Measurements from ENCODE around the gene RERE.
A peak's percentile ranks its signal among the peaks of the same experiment; 100 is the strongest.

Gene RERE

GRCh38 chr1:8702472-8702849 lies 115.0 kb downstream of the RERE start:
- TF ChIP-seq ZNF660 (tag by site-specific recombination; IDR thresholded peaks at IDR 0.05), result no peak
- TF ChIP-seq ZNF585B (tag by site-specific recombination; IDR thresholded peaks at IDR 0.05), result no peak
- TF ChIP-seq KLF8 (tag by site-specific recombination; IDR thresholded peaks at IDR 0.05), result no peak
- TF ChIP-seq ZFP69B (tag by site-specific recombination; IDR thresholded peaks at IDR 0.05), result no peak
- H3K4me3 ChIP-seq (ENCODE audit: low read depth, low read length), result peak overlapping the region; percentile 65
- no peaks in the 10 kb centered on the region for H3K9me3 ChIP-seq (ENCODE audit: control insufficient read depth, insufficient read depth, low read depth, low read length)
- peaks cover 31% of the 10 kb centered on the region for H3K4me1 ChIP-seq (ENCODE audit: control insufficient read depth, insufficient read depth, low read length)
- no peaks in the 10 kb centered on the region for H3K36me3 ChIP-seq (ENCODE audit: control insufficient read depth in 2 of 2, insufficient read depth in 1 of 2, low read length in 2 of 2)
- ChIA-PET CTCF (interaction anchor here (0.7 to 3.9 kb wide), 4 partner anchors 32 to 157 kb away, joined by 3 to 20 read pairs (median 6); no protein-coding TSS in a partner anchor), POLR2A (interaction anchor here (0.6 to 2.0 kb wide), 3 partner anchors 10 to 650 kb away, joined by 3 to 19 read pairs (median 4); no protein-coding TSS in a partner anchor)
- peak overlapping the region; percentile 91; the same call in 1 of the 2 replicates for H3K27ac ChIP-seq (ENCODE audit: extremely low read depth, low read depth, low read length)

- H3K36me3 ChIP-seq (ENCODE audit: control insufficient read depth in 2 of 2, insufficient read depth in 1 of 2, low read length in 2 of 2), result no peaks in the 10 kb centered on the region
- H3K9me3 ChIP-seq (ENCODE audit: control insufficient read depth, insufficient read depth, low read depth, low read length), result no peaks in the 10 kb centered on the region
- TF ChIP-seq ZNF335 (tag by site-specific recombination; conservative IDR thresholded peaks at IDR 0.05) (peak; percentile 49), ZNF596 (tag by site-specific recombination; IDR thresholded peaks at IDR 0.05) (no peak), ZBTB17 (tag by site-specific recombination; IDR thresholded peaks at IDR 0.05) (0 out of 2 replicates have a peak, but pooled peaks have one; percentile 3), ZNF48 (tag by site-specific recombination; IDR thresholded peaks at IDR 0.05) (no peak), PRDM1 (tag by site-specific recombination; IDR thresholded peaks at IDR 0.05) (peak; percentile 79; the same call in 1 of the 2 replicates), ZNF610 (tag by site-specific recombination; IDR thresholded peaks at IDR 0.05; ENCODE audit: borderline replicate concordance) (no peak), ZNF561 (tag by site-specific recombination; IDR thresholded peaks at IDR 0.05; ENCODE audit: borderline replicate concordance) (0 out of 2 replicates have a peak, but pooled peaks have one; percentile 2), ZNF423 (tag by site-specific recombination; IDR thresholded peaks at IDR 0.05) (no peak)
- TF ChIP-seq, protein P1, sequence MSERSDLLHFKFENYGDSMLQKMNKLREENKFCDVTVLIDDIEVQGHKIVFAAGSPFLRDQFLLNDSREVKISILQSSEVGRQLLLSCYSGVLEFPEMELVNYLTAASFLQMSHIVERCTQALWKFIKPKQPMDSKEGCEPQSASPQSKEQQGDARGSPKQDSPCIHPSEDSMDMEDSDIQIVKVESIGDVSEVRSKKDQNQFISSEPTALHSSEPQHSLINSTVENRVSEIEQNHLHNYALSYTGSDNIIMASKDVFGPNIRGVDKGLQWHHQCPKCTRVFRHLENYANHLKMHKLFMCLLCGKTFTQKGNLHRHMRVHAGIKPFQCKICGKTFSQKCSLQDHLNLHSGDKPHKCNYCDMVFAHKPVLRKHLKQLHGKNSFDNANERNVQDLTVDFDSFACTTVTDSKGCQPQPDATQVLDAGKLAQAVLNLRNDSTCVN (tag by site-specific recombination; optimal IDR thresholded peaks at IDR 0.05), result no peak
- TF ChIP-seq, protein P2, sequence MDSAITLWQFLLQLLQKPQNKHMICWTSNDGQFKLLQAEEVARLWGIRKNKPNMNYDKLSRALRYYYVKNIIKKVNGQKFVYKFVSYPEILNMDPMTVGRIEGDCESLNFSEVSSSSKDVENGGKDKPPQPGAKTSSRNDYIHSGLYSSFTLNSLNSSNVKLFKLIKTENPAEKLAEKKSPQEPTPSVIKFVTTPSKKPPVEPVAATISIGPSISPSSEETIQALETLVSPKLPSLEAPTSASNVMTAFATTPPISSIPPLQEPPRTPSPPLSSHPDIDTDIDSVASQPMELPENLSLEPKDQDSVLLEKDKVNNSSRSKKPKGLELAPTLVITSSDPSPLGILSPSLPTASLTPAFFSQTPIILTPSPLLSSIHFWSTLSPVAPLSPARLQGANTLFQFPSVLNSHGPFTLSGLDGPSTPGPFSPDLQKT (IDR thresholded peaks at IDR 0.05; ENCODE audit: borderline replicate concordance, low read depth, low read length), result no peak
- H3K4me3 ChIP-seq (ENCODE audit: low read depth, low read length), result peak overlapping the region; percentile 65
- CTCF ChIA-PET, result interaction anchor here (0.7 to 3.9 kb wide), 10 partner anchors 9 to 753 kb away, joined by 3 to 20 read pairs (median 4); no protein-coding TSS in a partner anchor
- POLR2A ChIA-PET, result interaction anchor here (0.6 to 2.0 kb wide), 5 partner anchors 10 to 177 kb away, joined by 3 to 19 read pairs (median 3); partner anchors contain the start of genes ENO1 and RERE
- H3K4me1 ChIP-seq (ENCODE audit: control insufficient read depth, insufficient read depth, low read length), result peaks cover 28% of the 10 kb centered on the region
- H3K27ac ChIP-seq (ENCODE audit: extremely low read depth, low read depth, low read length), result peak overlapping the region; percentile 48
These were observed 115.5 kb downstream of the RERE start for GRCh38 chr1:8701794-8702471.

DNA sequence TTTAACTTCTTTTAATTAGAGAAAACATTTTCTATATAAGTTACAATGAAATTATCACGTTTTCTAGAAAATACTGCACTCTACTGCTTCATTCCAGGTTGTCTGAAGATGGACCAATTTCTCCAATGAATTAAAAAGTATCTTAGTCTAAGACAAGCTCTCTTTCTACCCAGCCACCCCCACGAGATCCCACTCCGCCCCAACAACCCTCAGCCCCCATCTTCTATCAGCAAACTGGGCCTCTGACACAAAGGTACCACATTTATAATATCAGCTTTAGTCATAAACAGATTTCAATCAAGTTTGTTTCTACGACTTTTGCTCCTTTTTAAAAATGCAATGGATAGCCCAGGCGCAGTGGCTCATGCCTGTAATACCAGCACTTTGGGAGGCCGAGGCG lies 117.8 kb downstream of the RERE start:
- no peak overlapping the region for H3K4me3 ChIP-seq (ENCODE audit: low read depth, low read length)
- H3K9me3 ChIP-seq (ENCODE audit: control insufficient read depth, insufficient read depth, low read depth, low read length), result no peaks in the 10 kb centered on the region
- H3K27ac ChIP-seq (ENCODE audit: extremely low read depth, low read depth, low read length), result no peak overlapping the region
- CTCF ChIA-PET, result interaction anchor here (0.6 to 3.9 kb wide), 3 partner anchors 27 to 54 kb away, joined by 5 to 20 read pairs (median 8); no protein-coding TSS in a partner anchor
- peaks cover 21% of the 10 kb centered on the region for H3K4me1 ChIP-seq (ENCODE audit: control insufficient read depth, insufficient read depth, low read length)
- H3K36me3 ChIP-seq (ENCODE audit: control insufficient read depth in 2 of 2, insufficient read depth in 1 of 2, low read length in 2 of 2), result no peaks in the 10 kb centered on the region
- TF ChIP-seq ZFP69B (tag by site-specific recombination; IDR thresholded peaks at IDR 0.05) (no peak), ZNF121 (tag by site-specific recombination; IDR thresholded peaks at IDR 0.05) (no peak), ZFHX2 (tag by site-specific recombination; conservative IDR thresholded peaks at IDR 0.05) (peak; percentile 63), EGR2 (tag by site-specific recombination; IDR thresholded peaks at IDR 0.05; ENCODE audit: low read depth) (peak; percentile 66)
- POLR2A ChIA-PET, result interaction anchor here (0.5 to 1.2 kb wide), 2 partner anchors 17 to 24 kb away, joined by 5 to 6 read pairs; no protein-coding TSS in a partner anchor

Data from HEK293 (cell line).